ENCODE results near the gene NVL.

DNA sequence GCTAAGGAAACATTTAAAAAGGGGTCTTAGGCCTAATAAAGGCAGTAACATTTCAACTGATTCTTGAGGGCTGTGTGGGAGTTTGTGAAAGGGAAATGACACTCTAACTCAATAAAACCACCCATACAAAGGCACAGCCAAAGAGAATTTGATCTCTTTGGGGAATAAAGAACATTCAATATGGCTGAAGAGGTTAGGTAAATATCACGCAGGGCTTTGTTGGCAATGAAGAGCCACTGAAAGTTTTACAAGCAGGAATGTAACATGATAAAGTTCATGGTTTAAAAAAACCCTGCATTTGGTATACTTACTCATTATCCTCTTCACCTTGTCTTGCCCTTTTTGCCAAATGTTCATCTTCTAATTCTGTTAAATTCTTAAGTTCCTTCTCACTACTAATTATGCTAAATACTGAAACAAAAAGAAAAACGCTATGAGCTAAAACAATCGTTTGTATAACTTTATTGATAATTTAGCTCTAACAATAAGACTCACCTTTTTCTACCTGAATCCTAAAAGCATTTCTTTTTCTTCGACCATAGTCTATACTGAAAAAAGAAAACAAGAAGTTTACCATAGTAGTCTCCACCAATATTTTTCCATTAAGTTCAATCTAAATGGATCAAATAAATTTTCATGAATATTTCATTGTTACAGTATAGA is 12.5 kb downstream of the NVL start:
- TF ChIP-seq, protein P1, sequence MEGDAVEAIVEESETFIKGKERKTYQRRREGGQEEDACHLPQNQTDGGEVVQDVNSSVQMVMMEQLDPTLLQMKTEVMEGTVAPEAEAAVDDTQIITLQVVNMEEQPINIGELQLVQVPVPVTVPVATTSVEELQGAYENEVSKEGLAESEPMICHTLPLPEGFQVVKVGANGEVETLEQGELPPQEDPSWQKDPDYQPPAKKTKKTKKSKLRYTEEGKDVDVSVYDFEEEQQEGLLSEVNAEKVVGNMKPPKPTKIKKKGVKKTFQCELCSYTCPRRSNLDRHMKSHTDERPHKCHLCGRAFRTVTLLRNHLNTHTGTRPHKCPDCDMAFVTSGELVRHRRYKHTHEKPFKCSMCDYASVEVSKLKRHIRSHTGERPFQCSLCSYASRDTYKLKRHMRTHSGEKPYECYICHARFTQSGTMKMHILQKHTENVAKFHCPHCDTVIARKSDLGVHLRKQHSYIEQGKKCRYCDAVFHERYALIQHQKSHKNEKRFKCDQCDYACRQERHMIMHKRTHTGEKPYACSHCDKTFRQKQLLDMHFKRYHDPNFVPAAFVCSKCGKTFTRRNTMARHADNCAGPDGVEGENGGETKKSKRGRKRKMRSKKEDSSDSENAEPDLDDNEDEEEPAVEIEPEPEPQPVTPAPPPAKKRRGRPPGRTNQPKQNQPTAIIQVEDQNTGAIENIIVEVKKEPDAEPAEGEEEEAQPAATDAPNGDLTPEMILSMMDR (IDR thresholded peaks at IDR 0.05; ENCODE audit: extremely low read depth in 1 of 2, insufficient read depth in 1 of 2, low read depth in 1 of 2, low read length in 2 of 2), result no peak
- TF ChIP-seq, protein P2, sequence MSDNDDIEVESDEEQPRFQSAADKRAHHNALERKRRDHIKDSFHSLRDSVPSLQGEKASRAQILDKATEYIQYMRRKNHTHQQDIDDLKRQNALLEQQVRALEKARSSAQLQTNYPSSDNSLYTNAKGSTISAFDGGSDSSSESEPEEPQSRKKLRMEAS (IDR thresholded peaks at IDR 0.05; ENCODE audit: insufficient read depth, insufficient read length), result no peak
- no peak for TF ChIP-seq POLR2AphosphoS5 (IDR thresholded peaks at IDR 0.05; ENCODE audit: insufficient read depth, low read depth, low read length)
- no peak for TF ChIP-seq POLR2A (IDR thresholded peaks at IDR 0.05; ENCODE audit: low read depth, low read length)

Measured in endothelial cell of umbilical vein (primary cell).